Activated gamma-delta T cell (primary cell): ENCODE measurements around the gene SH3BGRL2.
"Not testable (repeated sequence)": the region's sequence is repeated elsewhere in the genome, so short reads cannot be mapped to it uniquely, and the experiment has no call there.

Experiments
- DNase-seq: peaks from one replicate; lab custom pipeline; 2025; lab: John Stamatoyannopoulos, UW

SH3BGRL2 gene

DNA sequence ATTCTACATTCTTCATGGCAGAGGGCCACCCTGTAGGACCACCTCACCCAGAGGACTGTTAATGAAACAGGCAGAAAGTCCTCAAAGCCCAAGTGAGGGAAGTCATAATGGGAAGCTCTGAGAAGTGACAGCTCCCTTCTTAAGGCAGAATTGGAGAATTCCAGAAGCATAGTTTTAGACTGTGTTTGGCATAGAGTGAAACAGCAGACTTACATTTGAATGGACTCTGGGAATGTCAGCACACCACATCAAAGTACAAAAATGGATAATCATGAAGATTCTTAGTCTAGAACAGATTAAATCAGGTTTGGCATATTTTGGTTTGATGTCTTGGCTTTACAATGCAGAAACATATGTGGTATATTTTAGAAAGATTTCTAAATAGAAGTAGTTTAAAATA lies 17.9 kb downstream of the SH3BGRL2 start:
- no peak for DNase-seq

DNA sequence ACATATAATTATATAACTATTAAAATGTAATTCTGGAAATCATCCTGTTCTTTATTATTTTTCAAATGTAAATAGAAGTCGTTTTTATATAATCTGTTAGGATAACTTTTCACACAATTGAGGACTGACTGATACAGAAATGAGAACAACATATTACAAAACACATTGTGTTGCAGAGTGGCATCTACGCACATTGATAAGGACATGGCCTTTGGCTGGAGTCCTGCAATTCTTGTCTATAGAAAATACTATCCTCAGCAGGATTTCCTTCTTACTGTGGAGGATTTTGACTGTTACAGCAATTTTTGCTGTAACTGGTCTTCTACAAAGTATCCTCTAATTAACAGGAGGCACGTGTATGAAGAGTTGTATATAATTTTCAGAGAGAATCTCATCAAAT lies 19.8 kb downstream of the SH3BGRL2 start:
- DNase-seq = no peak

GRCh38 chr6:79656134-79656533 lies 25.0 kb downstream of the SH3BGRL2 start:
- DNase-seq = no peak

- no peak for DNase-seq
These were observed 26.1 kb downstream of the SH3BGRL2 start for GRCh38 chr6:79657238-79657637.

DNA sequence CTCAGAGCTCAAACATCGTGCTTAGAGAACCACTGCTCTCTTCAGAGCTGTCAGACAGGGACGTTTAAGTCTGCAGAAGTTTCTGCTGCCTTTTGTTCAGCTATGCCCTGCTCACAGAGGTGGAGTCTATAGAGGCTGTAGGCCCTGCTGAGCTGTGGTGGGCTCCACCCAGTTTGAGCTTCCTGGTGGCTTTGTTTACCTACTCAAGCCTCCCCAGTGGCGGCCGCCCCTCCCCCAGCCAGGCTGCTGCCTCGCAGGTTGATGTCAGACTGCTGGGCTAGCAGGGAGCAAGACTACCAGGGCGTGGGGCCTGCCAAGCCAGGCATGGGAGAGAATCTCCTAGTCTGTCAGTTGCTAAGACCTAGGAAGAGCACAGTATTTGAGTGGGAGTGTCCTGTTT lies 32.5 kb downstream of the SH3BGRL2 start:
- not testable (repeated sequence) for DNase-seq

- DNase-seq = no peak
These were observed 34.8 kb downstream of the SH3BGRL2 start for GRCh38 chr6:79665725-79666551.

GRCh38 chr6:79666634-79667033 lies 35.5 kb downstream of the SH3BGRL2 start:
- DNase-seq = no peak

DNA sequence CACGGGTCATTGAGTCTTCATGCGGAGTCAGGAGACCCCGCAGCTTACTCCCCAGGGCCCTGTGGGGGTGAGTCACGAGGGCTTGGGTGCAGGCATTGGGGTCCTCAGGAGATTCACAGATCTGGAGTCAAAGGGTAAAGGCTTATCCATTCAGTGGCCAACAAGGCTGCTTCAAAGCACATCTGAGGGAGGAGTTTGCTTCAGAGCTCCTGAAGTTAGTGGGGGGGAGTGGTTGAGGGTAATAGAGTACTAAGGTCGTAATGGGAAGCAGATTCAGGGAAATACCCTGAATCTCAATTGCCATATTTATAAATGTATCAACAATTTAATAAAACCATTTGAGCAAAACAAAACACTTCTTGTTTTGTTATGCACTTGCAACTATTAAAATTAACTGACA lies 37.3 kb downstream of the SH3BGRL2 start:
- DNase-seq = no peak

GRCh38 chr6:79669766-79670165 lies 38.6 kb downstream of the SH3BGRL2 start:
- no peak for DNase-seq

DNA sequence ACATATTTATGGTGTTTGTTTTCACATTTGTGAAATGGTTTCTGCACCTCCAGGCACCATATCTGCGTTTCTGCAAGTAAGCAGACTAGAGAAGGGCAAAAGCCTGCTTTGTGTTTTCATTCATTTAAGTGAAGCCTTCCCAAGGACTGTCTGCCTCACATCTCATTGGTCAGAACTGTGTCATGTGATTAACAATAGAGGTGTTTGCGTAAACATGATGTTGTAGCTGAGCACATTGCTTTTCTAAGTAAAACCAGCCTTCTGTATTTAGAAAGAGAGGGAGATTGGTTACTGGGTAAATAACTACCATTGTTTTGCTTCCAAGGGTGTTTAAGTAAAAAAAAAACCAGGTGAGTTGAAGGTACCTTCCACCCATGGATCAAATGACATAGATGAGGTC lies 39.7 kb downstream of the SH3BGRL2 start:
- DNase-seq = no peak

- no peak for DNase-seq
These were observed 40.6 kb downstream of the SH3BGRL2 start for GRCh38 chr6:79671600-79672266.

DNA sequence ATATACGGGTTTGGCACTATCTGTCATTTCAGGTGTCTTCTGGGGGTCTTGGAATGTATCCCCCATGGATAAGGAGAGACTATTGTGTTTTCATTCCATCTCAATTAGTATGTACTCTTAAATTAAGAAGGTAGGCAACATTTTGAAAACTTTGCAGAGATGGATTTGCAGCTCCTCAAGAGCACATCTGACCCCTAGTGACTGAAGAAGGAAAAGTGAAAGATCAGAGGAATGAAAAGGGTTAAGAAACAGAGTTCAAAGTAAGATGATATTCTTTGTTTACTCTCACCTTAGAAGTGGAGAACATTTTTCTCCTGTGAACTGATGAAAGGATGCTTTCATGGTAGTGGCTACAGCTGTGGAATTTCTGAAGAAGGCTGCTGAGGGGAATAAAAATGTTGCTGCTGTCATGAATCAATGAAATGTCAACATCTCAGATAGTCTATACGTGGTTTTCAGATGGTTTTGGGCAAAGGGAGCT lies 41.5 kb downstream of the SH3BGRL2 start:
- DNase-seq = no peak

GRCh38 chr6:79673947-79674346 lies 42.8 kb downstream of the SH3BGRL2 start:
- DNase-seq = no peak

GRCh38 chr6:79676785-79677736 lies 45.9 kb downstream of the SH3BGRL2 start:
- DNase-seq = no peak

- not testable (repeated sequence) for DNase-seq
These were observed 51.6 kb downstream of the SH3BGRL2 start for GRCh38 chr6:79682682-79683081.

GRCh38 chr6:79684876-79685275 lies 53.7 kb downstream of the SH3BGRL2 start:
- no peak for DNase-seq

- no peak for DNase-seq
These were observed 55.7 kb downstream of the SH3BGRL2 start for GRCh38 chr6:79686707-79687309.

- no peak for DNase-seq
These were observed 56.6 kb downstream of the SH3BGRL2 start for GRCh38 chr6:79687759-79688158.

GRCh38 chr6:79694156-79694555 lies 63.0 kb downstream of the SH3BGRL2 start:
- DNase-seq = no peak

DNA sequence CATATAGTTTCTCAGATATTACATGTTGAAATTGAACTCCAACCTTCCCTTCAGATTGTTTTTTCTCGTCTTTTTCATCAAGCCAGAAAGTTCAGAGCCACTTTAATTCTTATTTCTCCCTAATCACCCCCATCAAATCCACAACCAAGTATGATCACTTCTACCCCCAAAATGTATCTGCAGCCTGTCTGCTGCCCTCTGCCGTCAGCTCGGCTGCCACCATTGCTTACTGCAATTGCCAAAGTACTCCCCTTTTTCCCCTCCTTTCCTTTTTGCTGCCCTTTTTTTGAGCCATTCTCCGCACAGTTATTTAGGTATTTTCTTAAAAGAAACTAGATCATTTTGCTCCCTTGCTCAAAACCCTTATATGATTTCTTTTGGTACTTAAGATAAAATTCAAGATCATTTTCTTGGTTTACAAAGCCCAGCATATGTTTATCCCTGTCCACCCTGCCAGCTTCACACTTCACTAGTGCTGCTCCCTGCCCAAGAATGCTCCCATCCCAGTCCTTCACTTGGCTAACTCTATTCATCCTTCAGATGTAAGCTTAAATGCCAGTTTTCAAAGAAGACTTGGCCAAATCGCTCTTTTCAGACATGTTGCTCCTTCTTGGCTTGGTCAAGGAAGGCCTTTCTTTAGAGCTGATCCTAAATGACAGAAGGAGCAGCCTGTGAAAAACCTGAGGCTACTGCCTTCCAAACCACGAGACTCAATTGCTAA lies 63.7 kb downstream of the SH3BGRL2 start:
- DNase-seq = no peak

GRCh38 chr6:79697430-79697829 lies 66.3 kb downstream of the SH3BGRL2 start:
- DNase-seq = no peak
